Smooth muscle cell (in vitro differentiated cells): ENCODE data around the gene LRBA. TPM values are rescaled to one million over a fixed set of nuclear protein-coding genes. Genes with fewer than 3 reads are reported as not detected.

Source experiments
- DNase-seq: peaks from one replicate; lab custom pipeline; 2025; ENCODE audit not compliant: unreplicated experiment; lab: John Stamatoyannopoulos, UW
- H2AFZ ChIP-seq: fragments of 200-600 bp; sonication (generic); 2 replicates; pipeline ENCODE4 v1.6.0; 2016; ENCODE audit warnings: antibody characterized with exemption, low read depth, mild to moderate bottlenecking
- H3F3A ChIP-seq: fragments of 200-600 bp; sonication (generic); 2 replicates; pipeline ENCODE4 v1.6.0; 2017; ENCODE audit warnings: antibody characterized with exemption, low read depth
- H3K27ac ChIP-seq: fragments of 200-600 bp; sonication (generic); 2 replicates; pipeline ENCODE4 v1.5.1; 2016; ENCODE audit warnings: low read depth, mild to moderate bottlenecking
- H3K27me3 ChIP-seq: fragments of 200-600 bp; sonication (generic); 2 replicates; pipeline ENCODE4 v1.6.1; 2016; ENCODE audit warnings: low read depth, mild to moderate bottlenecking
- H3K36me3 ChIP-seq: fragments of 200-600 bp; sonication (generic); 2 replicates; pipeline ENCODE4 v1.5.1; 2016; ENCODE audit warnings: low read depth
- H3K4me1 ChIP-seq: fragments of 200-600 bp; sonication (generic); 2 replicates; pipeline ENCODE4 v1.5.1; 2016; ENCODE audit warnings: low read depth
- H3K4me2 ChIP-seq: fragments of 200-600 bp; sonication (generic); 2 replicates; pipeline ENCODE4 v1.6.0; 2016; ENCODE audit warnings: mild to moderate bottlenecking
- H3K4me3 ChIP-seq: fragments of 200-600 bp; sonication (generic); 2 replicates; pipeline ENCODE4 v1.5.1; 2016; ENCODE audit warnings: mild to moderate bottlenecking
- H3K79me2 ChIP-seq: fragments of 200-600 bp; sonication (generic); 2 replicates; pipeline ENCODE4 v1.6.0; 2016; ENCODE audit warnings: low read depth, mild to moderate bottlenecking
- H3K9ac ChIP-seq: fragments of 200-600 bp; sonication (generic); 2 replicates; pipeline ENCODE4 v1.6.0; 2016; ENCODE audit warnings: low read depth
- H3K9me3 ChIP-seq: fragments of 200-600 bp; sonication (generic); replicated peaks from 2 replicates; pipeline ENCODE4 v1.5.1; 2016; ENCODE audit warnings: low read depth
- H4K20me1 ChIP-seq: fragments of 200-600 bp; sonication (generic); 2 replicates; pipeline ENCODE4 v1.6.0; 2016; ENCODE audit warnings: low read depth
- CTCF ChIP-seq: fragments of 200-600 bp; sonication (generic); IDR thresholded peaks from 2 replicates; pipeline ENCODE4 v1.5.1; 2017; ENCODE audit warnings: borderline replicate concordance, mild to moderate bottlenecking, antibody characterized with exemption; ENCODE audit not compliant: insufficient read depth, poor library complexity, severe bottlenecking
- WGBS: methylation state at CpG from one replicate; pipeline ENCODE4 v1.1.7; 2016; ENCODE audit warnings: low lambda C conversion rate; 5-methylcytosine and 5-hydroxymethylcytosine counted together
- polyA plus RNA-seq: library from polyadenylated mRNA; unstranded; fragments of >200 nt; fragmentation: Nextera tagmentation; extraction: Ambion mirVana; gene quantifications from 2 replicates; pipeline ENCODE4 v1.2.1, GENCODE V29; 2016
- total RNA-seq: library from RNA; depleted of rRNA; stranded (reverse); fragments of >200 nt; gene quantifications from 2 replicates; pipeline ENCODE4 v1.2.3, GENCODE V29; 2014

The LRBA gene
- total and polyA plus RNA-seq, 2 experiments from 2014 or later: 1.6 to 26.2 TPM

DNA sequence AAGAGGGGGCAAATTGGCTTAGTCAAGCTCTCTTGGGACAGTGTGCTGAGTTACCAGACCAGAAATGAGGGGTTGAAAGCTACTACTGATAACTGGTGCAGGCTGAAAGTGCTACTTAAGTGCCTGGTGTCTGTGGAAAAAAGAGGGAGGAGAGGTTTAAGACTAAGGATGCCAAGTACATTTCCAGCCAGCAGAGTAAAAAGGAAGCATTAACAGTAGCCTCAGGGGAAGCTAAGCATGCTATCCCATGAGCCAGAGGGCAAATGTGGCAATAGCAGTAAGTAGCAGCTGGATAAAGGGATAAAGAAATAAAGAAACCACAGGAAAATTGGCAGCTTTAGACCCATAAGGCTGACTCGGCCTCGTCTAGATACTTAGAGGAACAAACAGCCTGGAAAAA, 629.5 kb downstream of the LRBA start:
- no peak overlapping the region for H3K9ac ChIP-seq
- H3K9me3 ChIP-seq: no peaks in the 10 kb centered on the region
- no peak for DNase-seq
- no peaks in the 10 kb centered on the region for H4K20me1 ChIP-seq
- H3F3A ChIP-seq: peaks cover 16% of the 10 kb centered on the region
- no peaks in the 10 kb centered on the region for H3K36me3 ChIP-seq
- peaks cover 13% of the 10 kb centered on the region for H3K4me1 ChIP-seq
- WGBS: 2% methylated on average over 2 of the region's 2 CpGs
- H3K4me3 ChIP-seq: no peak overlapping the region
- TF ChIP-seq CTCF: no peak
- H3K79me2 ChIP-seq: no peaks in the 10 kb centered on the region
- no peak overlapping the region for H3K4me2 ChIP-seq
- no peaks in the 10 kb centered on the region for H3K27me3 ChIP-seq
- no peak overlapping the region for H2AFZ ChIP-seq
- H3K27ac ChIP-seq: no peak overlapping the region

DNA sequence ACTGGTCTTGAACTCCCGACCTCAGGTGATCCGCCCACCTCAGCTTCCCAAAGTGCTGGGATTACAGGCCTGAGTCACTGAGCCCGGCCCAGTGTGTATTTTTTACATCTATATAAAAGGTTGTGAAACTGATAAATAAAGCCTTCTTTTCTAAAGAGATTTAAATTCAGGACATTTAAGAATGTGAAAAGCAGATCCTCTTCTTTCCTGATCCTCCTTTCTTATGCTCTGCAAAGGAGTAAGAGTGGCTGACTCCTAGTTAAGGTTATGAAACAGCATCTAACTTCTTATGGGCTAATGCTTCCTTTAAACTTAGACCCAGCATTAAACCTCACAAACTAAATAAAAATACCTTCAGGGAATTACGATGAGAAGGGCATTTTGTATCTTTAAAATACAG, 630.8 kb downstream of the LRBA start:
- no peak for TF ChIP-seq CTCF
- no peak overlapping the region for H3K4me2 ChIP-seq
- no peak overlapping the region for H3K27ac ChIP-seq
- 78% methylated on average over 4 of the region's 4 CpGs for WGBS
- H3K36me3 ChIP-seq: no peaks in the 10 kb centered on the region
- no peaks in the 10 kb centered on the region for H3K27me3 ChIP-seq
- H3K4me1 ChIP-seq: peaks cover 13% of the 10 kb centered on the region
- H3K9me3 ChIP-seq: no peaks in the 10 kb centered on the region
- no peak overlapping the region for H2AFZ ChIP-seq
- no peak overlapping the region for H3K4me3 ChIP-seq
- DNase-seq: no peak
- no peaks in the 10 kb centered on the region for H4K20me1 ChIP-seq
- no peak overlapping the region for H3K9ac ChIP-seq
- no peaks in the 10 kb centered on the region for H3K79me2 ChIP-seq
- peaks cover 9% of the 10 kb centered on the region for H3F3A ChIP-seq

- 100% methylated on average over 1 of the region's 1 CpG for WGBS
- no peak overlapping the region for H2AFZ ChIP-seq
These were observed 633.1 kb downstream of the LRBA start for GRCh38 chr4:150382028-150382427.

More at GRCh38 chr4:150382028-150382427, 633.1 kb downstream of the LRBA start:
- H3F3A ChIP-seq: peaks cover 9% of the 10 kb centered on the region
- H3K4me1 ChIP-seq: peaks cover 13% of the 10 kb centered on the region
- no peak overlapping the region for H3K4me3 ChIP-seq
- H3K27ac ChIP-seq: no peak overlapping the region
- no peak for DNase-seq
- no peaks in the 10 kb centered on the region for H3K36me3 ChIP-seq
- TF ChIP-seq CTCF: no peak
- H3K4me2 ChIP-seq: no peak overlapping the region
- H3K9me3 ChIP-seq: no peaks in the 10 kb centered on the region
- no peaks in the 10 kb centered on the region for H4K20me1 ChIP-seq
- H3K79me2 ChIP-seq: no peaks in the 10 kb centered on the region
- no peak overlapping the region for H3K9ac ChIP-seq
- no peaks in the 10 kb centered on the region for H3K27me3 ChIP-seq
